Fibroblast of mammary gland (primary cell): ENCODE measurements around the gene HELZ2.

Experiments used
- DNase-seq: peaks from one replicate; pipeline ENCODE4 v3.0.0-alpha.2; 2010; ENCODE audit warnings: low read depth
- H3K4me3 ChIP-seq: 2 replicates; pipeline ENCODE4 v1.5.1; 2011; ENCODE audit warnings: low read depth, mild to moderate bottlenecking, low read length, moderate library complexity; ENCODE audit not compliant: control insufficient read depth
- CTCF ChIP-seq: conservative IDR thresholded peaks from 2 replicates; pipeline ENCODE4 v1.5.1; 2011; ENCODE audit warnings: low read depth, low read length, inconsistent platforms; ENCODE audit not compliant: control insufficient read depth, insufficient read depth

The HELZ2 gene

GRCh38 chr20:63551068-63551467 lies 23.0 kb downstream of the HELZ2 start:
- no peak overlapping the region for H3K4me3 ChIP-seq
- peak; percentile 35 for DNase-seq
- TF ChIP-seq CTCF, result no peak

- no peak for TF ChIP-seq CTCF
These were observed 24.3 kb downstream of the HELZ2 start for GRCh38 chr20:63549679-63550282.

GRCh38 chr20:63549019-63549418 lies 25.0 kb downstream of the HELZ2 start:
- no peak for DNase-seq
- H3K4me3 ChIP-seq, result no peak overlapping the region
- TF ChIP-seq CTCF, result no peak

More at GRCh38 chr20:63549679-63550282, 24.3 kb downstream of the HELZ2 start:
- DNase-seq, result no peak
- H3K4me3 ChIP-seq, result no peak overlapping the region

- DNase-seq, result no peak
- no peak overlapping the region for H3K4me3 ChIP-seq
- no peak for TF ChIP-seq CTCF
These were observed 25.5 kb downstream of the HELZ2 start for GRCh38 chr20:63548542-63548941.

- no peak for TF ChIP-seq CTCF
- DNase-seq, result no peak
- H3K4me3 ChIP-seq, result no peak within 1 kb of the TSS
These were observed 26.1 kb downstream of the HELZ2 start, which contains the start of gene SRMS for GRCh38 chr20:63547725-63548480. SRMS (minus strand) TSS chr20:63547749; CDS start chr20:63547463, 286 bp downstream.

- no peak for DNase-seq
- H3K4me3 ChIP-seq, result no peak overlapping the region
- no peak for TF ChIP-seq CTCF
These were observed 26.9 kb downstream of the HELZ2 start for GRCh38 chr20:63546956-63547724.
